Measurements from ENCODE around the gene SIGLEC8.
"Not testable (repeated sequence)": the region's sequence is repeated elsewhere in the genome, so short reads cannot be mapped to it uniquely, and the experiment has no call there.

DNA sequence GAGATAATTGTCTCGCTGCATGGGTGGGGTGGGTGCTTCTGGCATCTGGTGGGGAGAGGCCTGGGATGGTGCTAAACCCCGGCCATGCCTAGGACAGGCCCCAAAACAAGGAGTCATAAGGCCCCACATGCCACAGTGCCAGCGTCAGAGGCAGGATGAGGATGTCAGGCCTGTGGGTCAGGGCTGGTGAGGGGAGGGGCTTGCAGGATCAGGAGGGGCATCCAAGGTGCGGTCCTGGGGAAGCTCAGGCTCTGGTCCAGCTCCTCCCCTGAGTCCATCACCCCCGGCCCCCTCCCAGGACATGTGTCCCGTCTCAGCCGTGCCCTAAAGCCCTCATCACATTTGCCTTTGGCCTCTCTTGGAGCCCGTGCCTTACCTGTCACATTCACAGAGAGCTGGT, 42.7 kb upstream of the SIGLEC8 start:
- TF ChIP-seq, protein P1, sequence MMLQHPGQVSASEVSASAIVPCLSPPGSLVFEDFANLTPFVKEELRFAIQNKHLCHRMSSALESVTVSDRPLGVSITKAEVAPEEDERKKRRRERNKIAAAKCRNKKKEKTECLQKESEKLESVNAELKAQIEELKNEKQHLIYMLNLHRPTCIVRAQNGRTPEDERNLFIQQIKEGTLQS (IDR thresholded peaks at IDR 0.05; ENCODE audit: insufficient read depth, low read depth, low read length) = not testable (repeated sequence)
- TF ChIP-seq YY1 (IDR thresholded peaks at IDR 0.05; ENCODE audit: low read depth, low read length); FOSL1 (IDR thresholded peaks at IDR 0.05; ENCODE audit: insufficient read depth, low read depth, low read length); RFX5 (IDR thresholded peaks at IDR 0.05; ENCODE audit: borderline replicate concordance, low read depth, low read length); POLR2AphosphoS5 (IDR thresholded peaks at IDR 0.05; ENCODE audit: low read depth, low read length); TBP (IDR thresholded peaks at IDR 0.05; ENCODE audit: low read depth, low read length); CREB1 (IDR thresholded peaks at IDR 0.05); SRF (IDR thresholded peaks at IDR 0.05; ENCODE audit: low read depth, low read length); POLR2A (IDR thresholded peaks at IDR 0.05; ENCODE audit: control extremely low read depth in 1 of 2, low read depth in 2 of 2, low read length in 2 of 2); EZH2 (IDR thresholded peaks at IDR 0.05; ENCODE audit: low read depth, low read length, severe bottlenecking); JUND (IDR thresholded peaks at IDR 0.05; ENCODE audit: low read length): not testable (repeated sequence)
- TF ChIP-seq, protein P2, sequence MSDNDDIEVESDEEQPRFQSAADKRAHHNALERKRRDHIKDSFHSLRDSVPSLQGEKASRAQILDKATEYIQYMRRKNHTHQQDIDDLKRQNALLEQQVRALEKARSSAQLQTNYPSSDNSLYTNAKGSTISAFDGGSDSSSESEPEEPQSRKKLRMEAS (IDR thresholded peaks at IDR 0.05) = not testable (repeated sequence)
- TF ChIP-seq, protein P3, sequence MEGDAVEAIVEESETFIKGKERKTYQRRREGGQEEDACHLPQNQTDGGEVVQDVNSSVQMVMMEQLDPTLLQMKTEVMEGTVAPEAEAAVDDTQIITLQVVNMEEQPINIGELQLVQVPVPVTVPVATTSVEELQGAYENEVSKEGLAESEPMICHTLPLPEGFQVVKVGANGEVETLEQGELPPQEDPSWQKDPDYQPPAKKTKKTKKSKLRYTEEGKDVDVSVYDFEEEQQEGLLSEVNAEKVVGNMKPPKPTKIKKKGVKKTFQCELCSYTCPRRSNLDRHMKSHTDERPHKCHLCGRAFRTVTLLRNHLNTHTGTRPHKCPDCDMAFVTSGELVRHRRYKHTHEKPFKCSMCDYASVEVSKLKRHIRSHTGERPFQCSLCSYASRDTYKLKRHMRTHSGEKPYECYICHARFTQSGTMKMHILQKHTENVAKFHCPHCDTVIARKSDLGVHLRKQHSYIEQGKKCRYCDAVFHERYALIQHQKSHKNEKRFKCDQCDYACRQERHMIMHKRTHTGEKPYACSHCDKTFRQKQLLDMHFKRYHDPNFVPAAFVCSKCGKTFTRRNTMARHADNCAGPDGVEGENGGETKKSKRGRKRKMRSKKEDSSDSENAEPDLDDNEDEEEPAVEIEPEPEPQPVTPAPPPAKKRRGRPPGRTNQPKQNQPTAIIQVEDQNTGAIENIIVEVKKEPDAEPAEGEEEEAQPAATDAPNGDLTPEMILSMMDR (IDR thresholded peaks at IDR 0.05; ENCODE audit: control extremely low read depth in 1 of 3, insufficient read depth in 1 of 3, low read depth in 1 of 3, low read length in 3 of 3) = not testable (repeated sequence)

Data from H1 (cell line).